NCI-H82 (cell line): ENCODE measurements around the gene NEUROG3.

Experiments
- DNase-seq: peaks from one replicate; lab custom pipeline; 2025; lab: John Stamatoyannopoulos, UW

NEUROG3 gene

GRCh38 chr10:69573056-69573806 lies at the start of gene NEUROG3:
NEUROG3 (minus strand) TSS chr10:69573422; CDS start chr10:69573043, 379 bp downstream.
- DNase-seq = no peak

DNA sequence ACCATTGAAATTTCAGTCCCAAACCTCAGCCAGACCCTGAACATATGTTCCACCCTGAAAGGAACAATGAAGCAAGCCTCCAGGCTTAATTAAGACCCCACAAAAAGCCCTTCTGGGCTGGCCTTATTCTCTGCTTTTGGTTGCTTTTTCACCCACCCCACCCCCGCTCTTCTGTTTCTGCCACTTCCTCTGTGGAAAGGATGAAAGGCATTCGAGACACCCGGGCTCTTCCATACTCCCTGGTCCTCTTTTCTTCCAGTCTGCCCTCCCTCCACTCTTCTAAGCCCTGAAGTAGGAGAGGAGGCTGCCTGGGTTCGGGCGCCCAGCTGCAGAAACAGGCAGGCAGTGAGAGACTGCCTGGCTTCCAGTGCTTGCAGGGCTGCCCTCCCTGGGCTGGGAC lies 47.4 kb upstream of the NEUROG3 start:
- no peak for DNase-seq

GRCh38 chr10:69619626-69620025 lies 46.4 kb upstream of the NEUROG3 start:
- DNase-seq = no peak

DNA sequence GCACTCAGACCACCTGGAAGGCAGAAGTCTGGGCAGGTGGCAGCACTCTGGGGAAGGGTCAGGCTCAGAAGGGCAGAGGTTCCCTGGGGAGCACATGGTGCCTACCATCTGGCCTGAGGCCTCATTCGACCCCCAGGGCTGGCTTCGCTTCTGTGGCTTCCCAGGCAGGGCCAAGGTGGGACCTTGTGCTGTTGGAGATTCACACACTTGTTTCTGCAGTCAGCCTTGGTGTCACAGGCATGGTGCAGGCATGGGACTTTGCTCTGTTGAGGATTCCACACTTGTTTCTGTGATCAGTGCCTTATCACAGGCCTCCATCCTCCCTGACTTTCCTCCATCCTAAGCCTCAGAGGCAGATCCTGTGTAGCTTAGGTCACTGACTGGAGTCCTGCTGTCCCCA lies 45.5 kb upstream of the NEUROG3 start:
- no peak for DNase-seq

DNA sequence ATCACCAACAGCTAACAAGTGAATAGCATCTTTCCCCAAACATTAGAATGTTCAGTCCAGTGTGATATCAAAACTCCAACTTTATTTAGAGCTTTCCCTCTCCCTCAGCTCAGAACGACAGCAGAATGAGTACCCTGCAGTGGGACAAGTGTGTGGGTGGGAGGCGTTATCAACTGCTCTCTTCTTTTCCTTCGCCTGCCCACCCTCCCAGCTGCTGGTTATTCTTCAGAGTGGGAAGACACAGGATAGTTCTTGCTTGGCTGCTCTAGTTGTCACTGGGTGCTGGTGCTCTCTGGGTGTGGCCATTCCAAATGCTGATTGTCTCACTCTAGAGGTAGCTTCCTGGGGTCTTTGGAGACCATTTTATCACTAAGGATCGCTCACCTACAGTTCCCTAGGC lies 43.1 kb upstream of the NEUROG3 start:
- DNase-seq = no peak

- no peak for DNase-seq
Observed at GRCh38 chr10:69614130-69614529, 40.9 kb upstream of the NEUROG3 start.

DNA sequence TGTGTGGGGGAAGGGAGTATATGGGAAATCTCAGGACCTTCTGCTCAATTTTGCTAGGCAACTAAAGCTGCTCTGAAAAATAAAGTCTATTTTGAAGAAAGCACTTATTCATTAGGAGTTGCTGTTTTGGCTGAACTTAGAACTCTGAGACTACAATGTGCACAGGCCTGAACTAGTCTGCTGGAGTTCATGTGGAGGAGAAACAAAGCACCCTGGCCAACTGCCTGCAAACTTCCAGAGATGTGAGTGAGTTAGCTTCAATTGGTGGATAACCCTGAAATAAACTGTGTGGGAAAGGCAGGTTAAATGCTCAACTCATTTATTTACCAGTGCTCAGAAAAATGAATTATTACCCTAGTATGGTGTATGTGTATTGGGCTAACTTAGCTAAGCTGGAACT lies 39.5 kb upstream of the NEUROG3 start:
- no peak for DNase-seq

GRCh38 chr10:69609077-69609476 lies 35.9 kb upstream of the NEUROG3 start:
- DNase-seq = no peak

- no peak for DNase-seq
Observed at GRCh38 chr10:69600761-69601330, 27.6 kb upstream of the NEUROG3 start.

DNA sequence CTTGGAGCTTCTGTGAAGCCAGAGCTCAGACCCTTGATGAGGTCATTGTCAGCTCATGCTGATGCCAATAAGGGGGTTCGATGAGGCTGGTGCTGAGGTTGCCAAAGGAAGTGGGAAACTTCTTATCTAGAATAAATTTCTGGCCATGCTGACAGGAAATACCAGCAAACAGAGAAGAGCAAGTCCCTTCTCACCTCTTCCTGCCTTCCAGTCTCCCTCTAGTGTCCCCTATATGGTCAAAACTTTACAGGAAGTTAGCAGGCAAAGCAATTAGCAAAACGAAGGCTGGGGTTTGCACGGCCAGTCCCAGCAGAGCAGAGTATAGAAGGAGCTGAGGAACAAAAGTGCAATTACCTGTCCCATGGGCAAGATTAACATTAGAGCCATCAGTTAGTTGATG lies 15.1 kb upstream of the NEUROG3 start:
- DNase-seq = no peak

- DNase-seq = no peak
Observed at GRCh38 chr10:69584624-69585023, 11.4 kb upstream of the NEUROG3 start.

DNA sequence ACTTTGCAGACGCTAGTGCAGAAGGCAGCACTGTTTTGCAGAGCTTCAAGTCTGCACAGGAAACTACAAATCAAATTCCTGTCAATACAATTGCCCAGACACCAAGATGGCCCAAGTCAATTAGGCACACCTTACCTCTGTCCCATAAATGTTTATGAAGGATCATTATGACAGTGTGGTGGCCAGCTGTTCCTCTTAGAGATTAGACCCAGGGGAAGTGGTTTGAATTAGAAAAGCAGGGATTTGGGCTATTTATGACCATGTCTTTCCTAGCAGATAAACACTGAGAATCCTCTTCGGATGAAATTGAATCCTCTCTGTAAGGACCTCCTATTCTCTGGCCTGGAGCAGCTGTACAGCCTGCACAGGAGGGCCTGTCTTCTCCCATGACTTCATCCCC lies 9.9 kb upstream of the NEUROG3 start:
- peak; percentile 39 for DNase-seq

DNA sequence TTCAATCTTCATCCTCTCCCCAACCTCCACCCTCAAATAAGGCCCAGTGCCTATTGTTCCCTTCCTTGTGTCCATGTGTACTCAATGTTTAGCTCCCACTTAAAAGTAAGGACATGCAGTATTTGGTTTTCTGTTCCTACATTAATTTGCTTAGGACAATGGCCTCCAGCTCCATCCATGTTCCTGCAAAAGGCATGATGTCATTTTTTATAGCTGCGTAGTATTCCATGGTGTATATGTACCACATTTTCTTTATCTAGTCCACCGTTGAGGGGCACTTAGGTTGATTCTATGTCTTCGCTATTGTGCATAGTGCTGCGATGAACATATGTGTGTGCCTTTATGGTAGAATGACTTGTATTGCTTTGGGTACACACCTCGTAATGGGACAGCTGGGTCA lies 7.2 kb upstream of the NEUROG3 start:
- DNase-seq = no peak

- DNase-seq = no peak
Observed at GRCh38 chr10:69579464-69580060, 6.3 kb upstream of the NEUROG3 start.

DNA sequence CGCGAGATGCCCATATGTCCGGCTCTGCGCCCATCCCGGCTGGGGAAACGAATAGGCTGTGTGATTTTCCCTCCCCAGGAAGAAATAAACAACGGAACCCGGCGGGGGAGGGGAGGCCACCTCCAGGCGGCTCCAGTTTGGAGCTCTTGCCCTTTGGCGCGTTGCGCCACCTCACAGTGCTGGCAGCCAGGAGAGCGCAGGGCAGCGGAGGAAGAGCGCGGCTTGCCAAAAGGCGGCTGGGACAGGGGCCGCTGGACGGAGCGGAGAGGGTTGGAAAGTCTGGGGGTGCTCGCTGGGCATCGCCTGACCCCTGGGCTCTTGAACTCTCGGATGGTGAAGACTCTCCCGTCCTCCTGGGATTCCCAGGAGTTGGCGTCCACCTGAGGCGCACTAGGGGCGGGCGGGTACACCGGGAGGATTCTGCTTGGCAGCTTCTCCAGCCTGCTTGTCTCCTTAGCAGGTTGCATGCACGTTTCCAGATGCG lies 5.3 kb upstream of the NEUROG3 start:
- no peak for DNase-seq

GRCh38 chr10:69577268-69578232 lies 4.3 kb upstream of the NEUROG3 start:
- peak; percentile 7 for DNase-seq

GRCh38 chr10:69576334-69577011 lies 3.3 kb upstream of the NEUROG3 start:
- DNase-seq = no peak

DNA sequence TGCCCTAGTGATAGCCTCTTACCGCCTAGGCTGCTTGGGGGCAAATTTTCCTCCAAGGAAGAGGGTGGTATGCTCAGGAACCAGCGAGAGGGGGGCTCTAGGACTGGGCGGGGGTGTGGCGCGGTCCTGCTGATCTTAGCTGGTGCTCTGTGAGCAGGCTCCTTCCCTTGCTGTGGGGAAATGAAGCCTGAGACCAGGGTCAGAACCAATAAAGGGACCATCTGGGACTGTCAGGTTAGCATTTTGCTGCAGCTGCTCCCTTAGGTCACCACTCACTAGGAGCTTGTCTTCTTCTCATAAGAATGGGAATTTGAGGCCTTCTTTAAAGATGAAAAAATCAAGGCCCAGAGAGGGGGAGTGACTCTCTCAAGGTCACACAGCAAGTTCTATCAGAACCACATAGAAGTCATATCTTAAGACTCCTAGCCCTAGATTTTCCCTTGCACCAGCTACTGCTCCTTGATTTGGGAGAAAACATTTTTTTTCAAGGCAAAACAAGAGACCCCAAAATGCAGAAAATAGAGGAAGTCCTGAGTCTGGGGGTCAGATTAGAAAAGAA lies 2.0 kb upstream of the NEUROG3 start:
- DNase-seq = no peak

DNA sequence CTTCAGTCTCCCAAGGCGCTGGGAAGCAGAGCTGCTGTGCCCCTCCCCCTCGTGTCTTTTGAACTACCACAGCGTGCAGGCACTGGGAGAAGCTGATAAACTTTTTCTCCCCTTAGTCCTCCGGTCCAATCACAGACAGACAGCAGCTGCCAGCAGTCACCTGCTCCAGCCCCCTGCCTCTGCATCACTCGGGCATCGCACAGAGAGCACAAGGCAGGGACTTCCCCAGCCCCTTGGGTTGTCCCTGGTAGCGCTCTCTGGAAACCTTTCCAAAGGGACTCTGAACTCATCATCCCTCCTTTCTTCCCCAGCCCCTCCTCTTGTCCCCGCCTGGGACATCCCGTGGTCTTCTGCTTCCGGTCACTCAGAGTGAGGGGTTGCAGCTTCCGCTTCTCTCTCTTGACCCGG lies 1.4 kb upstream of the NEUROG3 start:
- no peak for DNase-seq

DNA sequence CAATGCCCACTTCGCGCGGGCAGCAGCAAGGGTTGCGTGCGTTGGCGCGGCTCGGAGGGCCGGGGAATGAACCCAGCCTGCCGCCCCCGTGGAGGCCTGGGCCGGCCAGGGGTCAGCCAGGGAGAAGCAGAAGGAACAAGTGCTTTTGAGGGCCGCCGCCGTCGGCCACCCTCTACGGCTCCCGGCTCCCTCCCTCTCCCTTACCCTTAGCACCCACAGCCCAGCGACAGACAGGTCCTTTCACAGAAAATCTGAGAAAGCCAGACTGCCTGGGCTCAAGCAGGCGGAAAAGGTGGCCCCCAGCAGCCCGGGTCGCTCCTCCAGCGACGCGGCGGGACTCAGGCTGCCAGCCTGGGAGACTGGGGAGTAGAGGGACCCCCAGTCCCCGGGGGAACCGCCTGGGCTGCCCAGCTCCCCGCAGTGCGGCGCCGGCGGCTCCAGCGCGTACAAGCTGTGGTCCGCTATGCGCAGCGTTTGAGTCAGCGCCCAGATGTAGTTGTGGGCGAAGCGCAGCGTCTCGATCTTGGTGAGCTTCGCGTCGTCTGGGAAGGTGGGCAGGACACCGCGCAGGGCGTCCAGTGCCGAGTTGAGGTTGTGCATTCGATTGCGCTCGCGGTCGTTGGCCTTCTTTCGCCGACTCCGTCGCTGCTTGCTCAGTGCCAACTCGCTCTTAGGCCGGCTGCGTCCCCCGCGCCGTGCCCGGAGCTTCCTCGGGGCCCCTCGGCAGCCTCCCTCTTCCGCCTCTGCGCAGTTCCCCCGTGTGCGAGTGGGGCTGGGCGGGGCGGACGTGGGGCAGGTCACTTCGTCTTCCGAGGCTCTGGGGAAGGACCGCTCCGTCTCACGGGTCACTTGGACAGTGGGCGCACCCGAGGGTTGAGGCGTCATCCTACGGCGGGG lies 815 bp downstream of the NEUROG3 start:
- no peak for DNase-seq
